ENCODE measurements around the gene AGAP4.
"Not testable (repeated sequence)": the region's sequence is repeated elsewhere in the genome, so short reads cannot be mapped to it uniquely, and the experiment has no call there.

Gene AGAP4

DNA sequence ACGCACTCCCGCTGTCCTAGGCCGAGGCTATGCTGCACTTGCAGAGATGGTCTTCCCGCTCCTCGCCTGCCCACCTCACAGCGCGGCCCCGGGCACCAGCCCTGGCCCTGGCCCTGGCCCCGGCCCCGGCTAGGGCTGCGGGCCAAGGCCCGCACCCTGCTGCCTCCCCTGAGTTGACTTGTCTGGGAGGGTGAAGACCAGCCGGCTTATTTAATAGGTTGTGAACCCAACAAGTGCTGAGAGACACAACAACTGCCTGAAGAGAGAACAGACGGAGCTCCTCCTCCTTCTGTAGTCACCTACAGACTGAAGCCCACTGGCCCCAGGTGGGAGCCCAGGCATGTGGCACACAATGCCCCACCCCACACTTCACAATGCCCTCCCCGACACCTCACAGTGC, at the start of gene AGAP4:
Gene AGAP4, minus strand, starts transcription at position 101 of the 400 bp plus-strand sequence. CDS start 153 bp downstream, outside the sequence.
- DNase-seq (ENCODE audit: low spot score): not testable (repeated sequence)

DNA sequence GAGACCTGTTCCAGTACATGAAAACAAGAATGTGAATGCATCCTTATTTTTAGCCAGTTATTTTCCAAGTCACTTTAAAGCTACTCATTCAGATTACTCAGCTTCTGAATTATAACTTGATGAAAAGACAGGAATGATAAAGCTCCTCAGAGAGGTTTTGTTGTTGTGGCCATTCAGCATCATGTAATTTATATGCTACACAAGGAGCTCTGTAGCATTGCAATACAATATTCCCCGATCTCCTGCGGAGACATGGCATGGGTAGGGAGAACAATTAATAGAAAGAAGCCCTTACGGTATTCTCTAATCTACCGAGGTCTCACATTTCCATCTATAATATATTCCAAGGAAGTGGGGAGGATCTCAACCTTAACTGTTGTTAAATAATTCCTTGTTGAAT, 43.4 kb upstream of the AGAP4 start:
- not testable (repeated sequence) for DNase-seq (ENCODE audit: low spot score)

DNA sequence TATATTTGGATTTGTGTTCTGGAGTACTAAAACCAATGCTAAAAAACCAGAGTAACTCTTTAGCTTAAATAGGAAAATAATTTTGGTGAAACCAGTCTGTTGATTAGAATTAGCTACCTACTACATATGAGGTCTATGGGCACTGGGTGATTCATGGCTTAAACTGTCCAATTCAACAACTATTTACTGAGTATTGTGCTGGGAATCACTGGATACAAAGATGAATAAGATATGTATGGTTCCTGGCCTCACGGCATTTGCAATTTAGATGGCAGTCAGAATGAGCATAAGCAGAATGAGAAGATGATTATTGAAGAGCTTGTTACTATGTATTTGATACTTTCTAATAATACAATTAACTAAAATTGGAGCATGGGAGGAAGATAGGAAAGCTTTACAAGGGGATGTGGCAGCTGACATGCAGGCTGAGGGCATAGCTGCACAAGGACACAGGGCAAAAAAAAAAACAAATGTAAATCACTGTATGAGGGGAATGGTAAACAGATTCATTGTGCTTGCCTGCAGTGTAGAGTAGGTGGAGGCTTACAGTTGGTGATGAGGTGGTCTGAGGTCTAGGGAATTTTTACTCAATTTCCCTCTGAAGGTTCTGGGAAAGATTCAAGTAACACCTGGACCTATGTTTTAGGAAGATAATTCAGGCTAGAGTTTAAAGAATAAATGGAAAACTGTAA, 42.4 kb upstream of the AGAP4 start:
- DNase-seq (ENCODE audit: low spot score): not testable (repeated sequence)

DNA sequence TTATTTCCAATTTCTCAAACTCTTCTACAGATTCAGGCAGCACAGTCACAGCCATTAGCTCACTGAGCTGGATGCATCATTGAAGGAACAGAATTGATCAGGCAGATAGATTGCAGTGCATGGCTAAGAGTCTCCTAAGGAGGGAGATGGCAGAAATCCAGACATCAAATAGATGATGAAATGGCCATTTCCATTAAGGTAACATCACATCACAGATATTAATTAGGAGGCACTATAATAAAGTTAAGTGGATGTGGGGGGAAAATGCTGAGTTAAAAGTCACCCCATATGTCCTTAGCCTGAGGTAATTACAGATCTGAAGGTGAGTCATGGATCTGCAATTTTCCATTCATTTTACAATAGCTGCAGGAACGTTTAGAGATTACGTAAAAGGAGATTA, 35.6 kb upstream of the AGAP4 start:
- DNase-seq (ENCODE audit: low spot score): not testable (repeated sequence)

DNA sequence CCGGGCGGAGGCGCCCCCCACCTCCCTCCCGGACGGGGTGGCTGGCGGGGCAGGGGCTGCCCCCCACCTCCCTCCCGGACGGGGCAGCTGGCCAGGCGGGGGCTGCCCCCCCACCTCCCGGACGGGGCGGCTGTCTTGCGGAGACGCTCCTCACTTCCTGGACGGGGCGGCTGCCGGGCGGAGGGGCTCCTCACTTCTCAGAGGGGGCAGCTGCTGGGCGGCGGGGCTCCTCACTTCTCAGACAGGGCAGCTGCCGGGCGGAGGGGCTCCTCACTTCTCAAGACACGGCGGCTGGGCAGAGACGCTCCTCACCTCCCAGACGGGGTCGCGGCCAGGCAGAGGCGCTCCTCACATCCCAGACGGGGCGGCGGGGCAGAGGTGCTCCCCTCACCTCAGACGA, 18.1 kb upstream of the AGAP4 start:
- DNase-seq (ENCODE audit: low spot score): not testable (repeated sequence)

DNA sequence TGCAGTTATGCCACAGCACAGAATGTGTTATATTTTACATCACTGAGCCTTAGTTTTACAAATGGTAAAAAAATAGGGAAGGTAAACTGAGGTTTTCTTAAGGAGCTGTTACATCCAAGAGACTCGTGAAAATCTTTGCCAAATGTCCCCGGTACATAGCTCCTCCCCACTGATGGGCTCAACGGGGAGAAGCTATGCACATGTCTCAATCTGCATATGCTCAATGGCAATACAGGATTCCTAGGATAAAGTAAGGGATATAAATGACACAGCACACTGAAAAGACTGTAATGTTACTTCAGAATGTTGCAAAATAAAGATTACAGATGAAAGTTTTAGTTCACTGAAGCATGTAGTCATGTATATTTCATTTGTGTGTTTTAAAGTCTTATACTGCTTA, 17.0 kb upstream of the AGAP4 start:
- not testable (repeated sequence) for DNase-seq (ENCODE audit: low spot score)

DNA sequence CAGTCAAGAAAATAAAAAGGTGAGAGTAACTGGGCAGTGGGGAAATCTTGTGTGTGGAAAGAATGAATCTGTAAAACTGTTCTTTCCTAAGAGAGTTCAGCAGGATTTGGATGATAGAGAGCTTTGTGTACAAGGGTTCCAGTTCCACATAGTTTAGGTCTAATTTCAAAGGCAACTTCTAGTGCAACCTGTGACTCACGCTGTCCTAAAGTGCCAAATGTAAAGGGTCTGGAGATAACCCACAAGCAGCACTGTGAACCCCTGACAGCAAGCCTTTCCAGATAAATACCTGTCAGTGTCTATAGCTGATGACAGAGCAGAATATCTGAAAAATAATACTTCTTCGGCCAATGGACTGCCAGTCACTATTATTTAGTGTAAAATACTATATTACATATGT, 16.3 kb upstream of the AGAP4 start:
- not testable (repeated sequence) for DNase-seq (ENCODE audit: low spot score)

DNA sequence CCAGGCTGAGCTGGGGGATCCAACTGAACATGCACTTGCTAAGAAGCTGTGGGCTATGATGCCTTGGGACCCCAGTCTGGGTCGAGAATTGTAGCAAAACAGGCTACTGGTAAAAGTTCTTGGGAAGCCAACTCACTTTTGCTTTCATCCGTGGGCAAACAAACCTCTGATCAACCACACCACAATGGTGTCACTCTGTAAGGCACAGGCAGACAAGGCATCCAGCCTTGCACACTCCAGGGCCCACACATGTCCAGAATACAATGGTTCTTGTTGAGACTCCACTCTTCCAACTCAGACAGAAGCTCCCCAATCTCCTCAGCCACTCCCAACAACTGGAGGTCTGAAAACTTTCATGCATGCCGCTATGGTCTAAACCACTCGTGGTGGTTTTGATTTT, 10.6 kb upstream of the AGAP4 start:
- not testable (repeated sequence) for DNase-seq (ENCODE audit: low spot score)

DNA sequence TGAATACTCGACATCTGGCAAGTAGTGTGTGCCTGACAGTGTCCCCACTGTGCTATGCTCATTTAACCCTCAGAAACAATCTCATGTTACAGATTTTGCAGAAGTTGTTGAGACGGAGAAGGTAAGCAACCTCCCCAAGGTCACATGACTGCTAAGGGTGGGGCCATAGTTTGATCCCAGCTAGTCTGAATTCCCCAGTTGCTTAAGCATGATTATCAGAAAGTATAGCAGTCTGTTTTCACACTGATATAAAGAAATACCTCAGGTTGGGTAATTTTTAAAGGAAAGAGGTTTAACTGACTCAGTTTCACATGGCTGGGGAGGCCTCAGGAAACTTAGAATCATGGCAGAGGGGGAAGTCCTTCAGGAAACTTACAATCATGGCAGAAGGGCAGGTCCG, 1.2 kb upstream of the AGAP4 start:
- not testable (repeated sequence) for DNase-seq (ENCODE audit: low spot score)

DNA sequence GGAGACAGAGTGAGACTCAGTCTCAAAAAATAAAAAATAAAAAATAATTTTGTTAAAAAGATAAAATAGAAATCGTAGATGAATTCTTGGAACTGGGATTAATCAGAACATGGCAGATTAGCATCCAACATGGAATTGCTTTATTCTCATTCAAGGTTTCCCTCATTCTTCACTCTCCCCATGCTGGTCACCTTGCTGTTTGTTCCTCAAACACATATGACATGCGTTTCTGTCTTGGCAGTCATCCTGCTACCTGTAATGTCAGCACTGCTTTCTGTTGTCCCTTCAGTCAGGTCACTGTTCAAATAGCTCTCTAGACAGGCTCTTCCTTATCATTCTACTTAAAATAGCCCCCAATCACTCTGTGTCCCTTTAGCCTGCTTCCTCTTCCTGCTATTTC, 24.4 kb downstream of the AGAP4 start:
- DNase-seq (ENCODE audit: low spot score): not testable (repeated sequence)

DNA sequence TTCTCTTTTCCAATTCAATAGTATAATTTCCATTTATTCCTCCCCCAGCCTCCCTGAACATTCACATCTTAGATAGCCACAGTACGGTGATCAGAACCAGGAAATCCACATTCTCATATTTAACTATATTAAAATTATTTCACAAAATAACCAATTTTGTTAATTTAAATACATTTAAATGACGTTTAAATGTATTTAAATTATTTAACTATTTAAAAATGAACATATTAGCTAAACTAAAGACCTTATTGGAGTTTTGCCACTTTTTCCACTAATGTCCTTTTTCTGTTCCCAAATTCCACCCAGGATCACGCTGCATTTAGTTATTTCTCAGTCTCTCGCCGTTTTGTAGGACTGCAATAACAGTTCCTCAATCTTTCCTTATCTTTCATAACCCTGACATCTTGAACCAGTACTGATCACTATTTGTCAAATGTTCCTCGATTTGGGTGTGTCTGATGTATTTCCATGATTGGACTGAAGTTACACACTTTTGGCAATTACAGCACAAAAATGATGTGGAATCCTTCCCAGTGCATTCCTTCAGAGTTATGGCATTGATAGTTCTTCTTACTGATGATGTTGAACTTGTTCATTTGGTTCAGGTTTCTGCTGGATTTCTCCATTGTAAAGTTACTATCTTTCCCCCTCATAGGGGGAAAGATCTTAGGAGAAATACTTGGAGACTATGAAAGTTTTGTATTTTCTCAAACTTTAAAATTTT, 27.0 kb downstream of the AGAP4 start:
- DNase-seq (ENCODE audit: low spot score): not testable (repeated sequence)

DNA sequence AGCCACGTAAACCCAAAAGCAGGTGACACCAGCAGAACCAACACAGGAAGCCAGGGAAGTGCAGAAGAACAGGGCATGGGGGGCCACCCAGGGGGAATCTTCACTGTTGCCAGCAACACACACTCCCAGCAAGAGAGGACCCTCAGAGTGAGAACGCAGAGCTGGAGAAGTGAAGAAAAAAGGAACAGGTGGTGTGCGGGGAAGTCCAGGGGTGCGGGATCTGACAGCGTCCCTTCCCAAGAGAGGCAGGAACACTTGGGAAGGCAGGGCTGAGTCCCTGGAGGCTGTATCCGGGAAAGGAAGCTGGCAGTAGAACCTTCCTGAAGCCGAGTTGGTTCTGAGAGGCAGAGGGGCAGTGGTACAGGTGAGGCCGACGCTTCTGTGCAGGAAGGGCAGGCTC, 27.7 kb downstream of the AGAP4 start:
- DNase-seq (ENCODE audit: low spot score): no peak

DNA sequence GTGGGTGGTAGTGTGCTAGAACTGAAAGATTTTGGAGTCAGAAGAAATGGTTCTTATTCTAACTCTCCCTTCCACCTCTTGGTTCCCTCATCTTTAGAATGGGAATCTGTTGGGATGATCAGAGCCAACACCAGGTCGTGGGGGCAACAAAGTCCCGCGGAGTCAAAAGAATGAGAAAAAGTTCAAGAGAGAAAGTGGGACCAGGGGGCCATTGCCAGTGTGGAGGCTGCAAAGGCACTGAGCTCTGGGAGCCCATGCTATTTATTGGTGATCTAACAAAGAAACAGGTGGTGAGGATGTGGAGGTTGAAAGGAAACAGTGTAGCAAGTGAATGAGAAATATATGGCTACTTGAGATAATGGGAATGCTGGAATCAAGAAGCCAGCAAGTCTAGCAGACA, 29.4 kb downstream of the AGAP4 start:
- no peak for DNase-seq (ENCODE audit: low spot score)

DNA sequence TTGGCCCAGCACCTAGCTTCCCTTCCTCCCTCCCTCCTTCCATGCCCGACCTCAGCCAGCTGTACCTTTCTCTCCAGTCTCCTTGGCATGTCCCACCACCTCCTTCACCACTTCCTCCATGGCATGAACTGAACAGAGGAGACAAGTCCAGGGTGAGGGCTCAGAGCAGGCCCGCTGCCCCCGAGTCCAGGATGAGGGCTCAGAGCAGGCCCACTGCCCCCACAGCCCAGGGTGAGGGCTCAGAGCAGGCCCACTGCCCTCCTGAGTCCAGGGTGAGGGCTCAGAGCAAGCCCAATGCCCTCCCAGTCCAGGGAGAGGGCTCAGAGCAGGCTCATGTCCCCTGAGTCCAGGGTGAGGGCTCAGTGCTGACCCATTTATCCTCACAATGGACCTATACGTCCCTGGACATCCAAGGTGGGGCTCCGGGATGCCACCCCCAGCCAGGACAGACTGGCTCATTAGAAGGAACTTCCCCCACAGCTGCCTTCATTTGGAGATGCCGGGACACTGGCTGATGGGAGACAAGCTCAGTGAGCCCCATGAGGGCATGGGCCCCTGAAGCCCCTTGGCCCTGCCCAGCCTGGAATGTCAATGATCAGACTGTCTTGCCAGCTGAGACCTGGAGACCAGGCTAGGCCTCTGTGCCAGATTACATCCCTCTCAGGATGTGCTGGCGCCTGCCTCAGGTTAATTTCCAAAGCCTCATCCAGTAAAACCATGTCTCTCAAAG, 30.0 kb downstream of the AGAP4 start:
- DNase-seq (ENCODE audit: low spot score): no peak

DNA sequence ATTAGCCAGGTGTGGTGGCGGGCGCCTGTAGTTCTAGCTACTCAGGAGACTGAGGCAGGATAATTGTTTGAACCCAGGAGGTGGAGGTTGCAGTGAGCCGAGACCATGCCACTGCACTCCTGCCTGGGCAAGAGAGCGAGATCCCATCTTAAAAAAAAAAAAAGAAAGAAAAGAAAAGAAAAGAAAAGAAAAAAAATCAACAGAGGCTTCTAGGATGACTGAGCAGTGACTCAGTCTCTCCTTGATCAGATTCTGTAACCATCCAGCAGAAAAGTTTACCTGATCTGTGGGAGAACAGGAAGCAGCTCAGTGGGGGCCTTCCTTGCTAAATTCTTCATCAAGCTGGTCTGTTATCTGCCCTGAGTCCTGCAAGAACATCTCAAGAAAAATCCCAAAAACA, 33.2 kb downstream of the AGAP4 start:
- not testable (repeated sequence) for DNase-seq (ENCODE audit: low spot score)

DNA sequence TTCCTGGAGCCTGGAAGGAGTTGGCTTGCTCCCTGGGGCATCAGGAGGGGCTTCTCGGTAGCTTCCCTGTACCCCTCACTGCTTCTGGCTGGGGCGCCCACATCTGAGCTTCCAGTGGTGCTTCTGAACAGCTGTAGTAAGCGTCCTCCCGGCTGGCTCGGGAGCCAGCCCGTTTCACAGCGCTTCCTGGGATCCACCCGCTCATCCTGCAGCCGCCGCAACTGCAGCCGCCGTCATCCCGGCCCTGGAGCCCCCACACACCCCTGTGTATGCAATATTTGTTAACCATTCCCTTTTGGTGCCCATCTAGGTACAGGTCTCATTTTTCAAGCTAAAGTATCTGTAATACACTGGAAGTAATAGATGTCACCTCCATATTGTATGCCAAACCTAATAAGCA, 34.3 kb downstream of the AGAP4 start:
- not testable (repeated sequence) for DNase-seq (ENCODE audit: low spot score)

DNA sequence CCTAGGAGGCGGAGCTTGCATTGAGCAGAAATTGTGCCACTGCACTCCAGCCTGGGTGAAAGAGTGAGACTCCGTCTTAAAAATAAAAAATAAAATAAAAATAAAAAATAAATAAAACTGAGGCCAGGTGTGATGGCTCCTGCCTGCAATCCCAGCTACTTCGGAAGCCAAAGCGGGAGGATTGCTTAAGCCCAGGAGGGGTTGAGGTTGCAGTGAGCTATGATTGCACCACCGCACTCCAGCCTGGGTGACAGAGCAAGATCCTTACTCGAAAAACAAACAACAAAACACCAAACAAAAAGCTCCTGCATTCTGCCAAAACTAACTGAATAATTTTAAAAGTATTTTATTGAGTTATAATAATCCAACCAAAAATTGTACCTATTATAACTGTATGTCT, 36.2 kb downstream of the AGAP4 start:
- DNase-seq (ENCODE audit: low spot score): no peak

DNA sequence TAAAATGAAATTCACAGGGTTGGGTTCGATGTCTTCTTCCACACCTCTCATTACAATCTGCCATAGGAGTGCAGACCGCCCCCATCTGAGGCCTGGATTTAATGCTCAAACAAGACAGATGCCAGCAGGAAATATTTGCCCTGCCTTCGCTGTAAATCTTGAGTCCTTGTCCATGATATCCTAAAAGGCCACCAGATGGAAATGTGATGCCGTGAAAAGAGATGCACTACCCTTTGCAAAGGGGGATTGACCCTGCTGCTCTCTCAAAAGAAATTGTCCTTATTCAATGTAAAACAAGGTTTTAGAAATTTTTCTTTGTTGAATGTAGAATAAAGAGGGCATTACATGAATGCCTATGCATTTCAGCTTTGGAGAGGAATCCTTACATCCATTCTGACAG, 37.5 kb downstream of the AGAP4 start:
- no peak for DNase-seq (ENCODE audit: low spot score)

DNA sequence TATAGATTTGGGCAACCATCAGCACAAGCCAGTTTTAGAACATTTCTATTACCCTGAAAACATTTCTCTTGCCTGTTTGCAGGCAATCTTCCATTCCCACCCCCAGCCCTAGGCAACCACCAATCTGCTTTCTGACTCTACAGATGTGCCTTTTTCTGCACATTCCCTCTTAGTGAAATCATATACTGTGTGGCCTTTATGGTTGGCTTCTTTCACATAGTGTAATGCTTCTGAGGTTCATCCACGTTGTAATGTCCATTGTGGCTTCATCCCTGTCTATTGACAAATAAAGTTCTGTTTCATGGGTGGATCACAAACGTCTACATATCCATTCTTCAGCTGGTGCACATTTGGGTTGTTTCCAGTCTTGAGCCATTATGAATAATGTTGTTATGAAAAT, 42.3 kb downstream of the AGAP4 start:
- not testable (repeated sequence) for DNase-seq (ENCODE audit: low spot score)

DNA sequence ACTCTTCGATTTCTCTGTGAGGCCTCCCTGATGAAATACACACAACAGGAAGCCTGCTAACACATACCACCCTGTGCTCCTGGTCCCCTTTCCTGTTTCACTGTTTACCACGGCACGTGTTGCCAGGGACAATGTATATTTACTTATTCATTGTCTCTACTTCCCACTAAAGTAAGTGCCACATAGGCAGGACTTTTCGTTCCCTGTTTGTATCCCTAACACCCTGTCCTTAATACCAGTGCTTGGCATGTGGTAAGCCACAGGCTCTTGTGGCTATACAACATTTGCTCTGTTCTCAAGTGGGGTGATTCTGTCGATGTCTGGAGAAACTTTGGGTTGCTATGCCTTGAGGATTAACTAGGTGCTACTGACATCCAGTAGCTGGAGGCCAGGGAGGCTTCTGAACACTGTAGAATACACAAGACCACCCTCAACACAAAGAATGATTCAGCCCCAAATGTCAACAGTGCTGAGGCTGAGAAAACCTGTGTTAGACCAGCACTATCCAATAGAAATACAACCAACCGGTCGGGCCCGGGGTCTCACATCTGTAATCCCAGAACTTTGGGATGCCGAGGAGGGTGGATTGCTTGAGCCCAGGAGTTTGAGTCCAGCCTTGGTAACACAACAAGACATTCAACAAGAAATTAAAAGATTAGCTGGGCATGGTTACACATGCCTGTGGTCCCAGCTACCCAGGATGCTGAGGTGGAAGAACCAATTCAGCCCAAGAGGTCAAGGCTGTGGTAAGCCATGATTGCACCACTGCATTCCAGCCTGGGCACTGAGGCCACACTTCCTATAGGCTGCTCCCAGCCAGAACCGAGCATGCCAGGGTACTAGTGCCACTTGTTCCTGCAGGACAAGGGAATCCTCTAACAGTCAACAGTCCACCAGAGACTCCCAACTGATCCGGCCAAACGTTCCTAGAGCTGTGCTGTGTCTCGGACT, 44.0 kb downstream of the AGAP4 start:
- DNase-seq (ENCODE audit: low spot score): not testable (repeated sequence)

DNA sequence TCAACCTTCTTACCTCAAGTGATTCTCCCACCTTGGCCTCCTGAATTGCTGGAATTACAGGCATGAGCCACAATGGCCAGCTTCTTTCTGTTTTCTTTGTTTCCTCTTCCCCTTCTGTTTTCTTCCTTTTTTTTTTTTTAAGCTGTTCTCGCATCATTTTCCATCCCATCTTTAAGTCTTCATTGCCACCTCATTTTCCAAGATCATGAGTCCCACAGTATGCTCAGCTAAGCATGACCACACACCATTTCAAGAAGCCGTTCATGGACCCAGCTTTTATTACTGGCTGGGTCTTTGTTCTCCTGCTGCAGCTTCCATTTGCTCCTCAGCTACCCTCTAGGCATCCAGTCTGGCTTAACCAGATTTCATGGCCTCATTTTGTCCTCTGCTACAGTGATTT, 52.5 kb downstream of the AGAP4 start:
- not testable (repeated sequence) for DNase-seq (ENCODE audit: low spot score)
